ENCODE data around the gene CGAS.

DNA sequence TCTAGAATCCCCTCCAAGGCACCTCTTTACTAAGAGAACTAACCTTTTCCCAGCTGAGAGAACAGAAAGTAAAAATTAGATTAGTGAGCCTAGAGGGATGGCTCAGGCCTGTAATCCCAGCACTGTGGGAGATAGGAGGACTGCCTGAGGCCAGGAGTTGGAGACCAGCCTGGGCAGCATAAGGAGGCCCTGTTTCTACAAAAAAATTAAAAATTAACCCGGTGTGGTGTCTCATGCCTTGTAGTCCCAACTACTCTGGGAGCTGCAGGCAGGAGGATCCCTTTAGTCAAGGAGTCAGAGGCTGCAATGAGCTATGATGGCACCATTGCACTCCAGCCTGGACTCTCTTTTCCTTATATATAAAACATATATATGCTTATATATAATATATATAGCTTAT lies 76.9 kb downstream of the CGAS start:
- TF ChIP-seq, protein P1, sequence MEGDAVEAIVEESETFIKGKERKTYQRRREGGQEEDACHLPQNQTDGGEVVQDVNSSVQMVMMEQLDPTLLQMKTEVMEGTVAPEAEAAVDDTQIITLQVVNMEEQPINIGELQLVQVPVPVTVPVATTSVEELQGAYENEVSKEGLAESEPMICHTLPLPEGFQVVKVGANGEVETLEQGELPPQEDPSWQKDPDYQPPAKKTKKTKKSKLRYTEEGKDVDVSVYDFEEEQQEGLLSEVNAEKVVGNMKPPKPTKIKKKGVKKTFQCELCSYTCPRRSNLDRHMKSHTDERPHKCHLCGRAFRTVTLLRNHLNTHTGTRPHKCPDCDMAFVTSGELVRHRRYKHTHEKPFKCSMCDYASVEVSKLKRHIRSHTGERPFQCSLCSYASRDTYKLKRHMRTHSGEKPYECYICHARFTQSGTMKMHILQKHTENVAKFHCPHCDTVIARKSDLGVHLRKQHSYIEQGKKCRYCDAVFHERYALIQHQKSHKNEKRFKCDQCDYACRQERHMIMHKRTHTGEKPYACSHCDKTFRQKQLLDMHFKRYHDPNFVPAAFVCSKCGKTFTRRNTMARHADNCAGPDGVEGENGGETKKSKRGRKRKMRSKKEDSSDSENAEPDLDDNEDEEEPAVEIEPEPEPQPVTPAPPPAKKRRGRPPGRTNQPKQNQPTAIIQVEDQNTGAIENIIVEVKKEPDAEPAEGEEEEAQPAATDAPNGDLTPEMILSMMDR (IDR thresholded peaks at IDR 0.05), result no peak
- TF ChIP-seq POLR2AphosphoS5 (IDR thresholded peaks at IDR 0.05) (no peak), POLR2A (IDR thresholded peaks at IDR 0.05; ENCODE audit: low read depth) (no peak)
